GM19463 (cell line): ENCODE results near the gene ADCK2.
"Not testable (repeated sequence)": the region's sequence is repeated elsewhere in the genome, so short reads cannot be mapped to it uniquely, and the experiment has no call there.

Experiments used
- ATAC-seq: cut with Tn5 transposase; IDR thresholded peaks from one replicate; pipeline ENCODE4 v1.9.1; 2021; ENCODE audit warnings: mild to moderate bottlenecking, moderate library complexity; ENCODE audit not compliant: unreplicated experiment

Gene ADCK2, protein sequence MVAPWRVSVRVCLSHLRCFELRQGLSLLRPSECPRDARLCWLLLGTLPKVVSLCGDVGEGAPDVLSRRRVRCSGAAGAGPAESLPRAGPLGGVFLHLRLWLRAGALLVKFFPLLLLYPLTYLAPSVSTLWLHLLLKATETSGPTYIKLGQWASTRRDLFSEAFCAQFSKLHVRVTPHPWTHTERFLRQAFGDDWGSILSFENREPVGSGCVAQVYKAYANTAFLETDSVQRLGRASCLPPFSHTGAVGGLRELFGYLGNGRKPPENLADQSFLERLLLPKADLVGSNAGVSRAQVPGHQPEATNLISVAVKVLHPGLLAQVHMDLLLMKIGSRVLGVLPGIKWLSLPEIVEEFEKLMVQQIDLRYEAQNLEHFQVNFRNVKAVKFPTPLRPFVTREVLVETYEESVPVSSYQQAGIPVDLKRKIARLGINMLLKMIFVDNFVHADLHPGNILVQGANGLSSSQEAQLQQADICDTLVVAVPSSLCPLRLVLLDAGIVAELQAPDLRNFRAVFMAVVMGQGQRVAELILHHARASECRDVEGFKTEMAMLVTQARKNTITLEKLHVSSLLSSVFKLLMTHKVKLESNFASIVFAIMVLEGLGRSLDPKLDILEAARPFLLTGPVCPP

DNA sequence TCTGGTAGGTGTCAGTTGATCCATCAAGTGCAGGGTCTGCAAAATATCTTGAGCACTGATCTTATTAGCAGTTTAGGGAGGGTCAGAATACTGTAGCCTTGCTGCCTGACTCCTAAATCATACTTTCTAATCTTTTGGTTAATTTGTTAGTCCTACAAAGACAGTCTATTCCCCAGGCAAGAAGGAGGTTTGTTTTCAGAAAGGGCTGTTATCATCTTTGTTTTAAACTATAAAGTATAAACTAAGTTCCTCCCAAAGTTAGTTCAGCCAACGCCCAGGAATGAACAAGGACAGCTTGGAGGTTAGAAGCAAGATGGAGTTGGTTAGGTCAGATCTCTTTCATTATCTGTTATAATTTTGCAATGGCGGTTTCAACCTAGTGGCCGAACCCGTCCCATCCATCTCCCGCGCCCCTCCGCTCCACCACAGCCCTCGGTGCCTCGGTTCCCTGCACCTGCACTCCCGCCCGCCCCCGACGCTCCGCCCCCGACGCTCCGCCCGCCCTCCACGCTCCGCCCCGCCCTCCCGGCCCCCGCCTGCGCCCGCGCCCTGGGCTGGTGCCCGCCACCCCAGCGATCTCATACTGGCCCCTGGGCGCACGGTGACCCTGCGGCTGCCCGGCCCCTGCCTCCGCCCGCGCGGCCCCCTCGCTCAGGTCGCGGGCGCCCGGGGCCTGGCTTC lies at the start of gene ADCK2:
ADCK2 (plus strand) TSS at position 564 of the 681 bp plus-strand sequence. CDS start 386 bp downstream, outside the sequence.
- peak; percentile 58 for ATAC-seq

DNA sequence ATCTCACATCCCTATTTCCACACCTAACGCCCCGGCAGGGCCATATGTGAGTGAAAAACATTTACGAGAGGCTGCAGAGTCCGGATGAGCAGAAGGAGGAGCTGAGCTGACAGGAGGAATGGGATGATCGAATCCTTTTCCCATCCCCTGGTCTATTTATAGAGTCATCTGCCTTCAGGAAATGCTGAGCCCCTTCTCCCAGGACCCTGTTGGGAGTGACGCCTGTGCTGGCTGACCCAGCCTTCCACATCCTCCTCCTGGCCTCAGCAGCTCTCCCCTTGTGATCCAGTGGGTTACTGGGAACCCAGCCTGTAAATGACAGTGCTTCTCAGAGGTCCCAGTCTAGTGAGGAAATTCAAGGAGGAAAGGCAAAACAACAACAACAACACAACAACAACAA lies 48.8 kb upstream of the ADCK2 start:
- ATAC-seq, result no peak

DNA sequence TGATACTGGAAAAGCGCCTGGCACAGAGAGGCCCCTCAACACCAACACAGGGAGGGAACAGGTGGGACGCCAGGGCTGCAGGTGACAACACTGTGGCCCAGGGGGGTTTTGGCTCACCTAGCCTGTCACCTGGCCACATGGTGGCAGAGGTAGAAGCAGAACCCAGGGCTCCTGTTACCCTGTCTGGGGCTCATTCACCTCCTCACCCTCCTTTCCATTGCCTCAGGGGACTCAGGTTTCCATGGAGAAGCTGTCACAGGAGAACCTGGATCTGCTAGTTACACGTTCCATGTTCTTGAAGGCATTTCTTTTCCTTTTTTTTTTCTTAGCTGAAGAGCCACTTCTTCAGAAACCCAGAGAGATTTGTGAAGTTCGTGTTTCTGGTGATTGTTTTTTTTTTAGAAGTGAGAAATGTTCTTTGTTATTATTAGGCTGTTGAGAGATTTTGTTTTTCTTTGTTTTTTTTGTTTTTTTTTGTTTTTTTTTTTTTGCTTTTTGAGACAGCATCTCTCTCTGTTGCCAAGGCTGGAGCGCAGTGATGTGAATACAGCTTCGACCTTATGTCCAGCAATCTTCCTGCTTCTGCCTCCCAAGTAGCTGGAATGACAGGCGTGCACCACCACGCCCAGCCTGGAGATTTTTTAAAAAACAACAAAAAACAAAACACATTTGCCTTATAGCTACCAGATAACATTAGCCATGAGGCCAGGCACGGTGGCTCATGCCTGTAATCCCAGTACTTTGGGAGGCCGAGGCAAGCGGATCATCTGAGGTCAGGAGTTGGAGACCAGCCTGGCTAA lies 48.2 kb upstream of the ADCK2 start:
- no peak for ATAC-seq

DNA sequence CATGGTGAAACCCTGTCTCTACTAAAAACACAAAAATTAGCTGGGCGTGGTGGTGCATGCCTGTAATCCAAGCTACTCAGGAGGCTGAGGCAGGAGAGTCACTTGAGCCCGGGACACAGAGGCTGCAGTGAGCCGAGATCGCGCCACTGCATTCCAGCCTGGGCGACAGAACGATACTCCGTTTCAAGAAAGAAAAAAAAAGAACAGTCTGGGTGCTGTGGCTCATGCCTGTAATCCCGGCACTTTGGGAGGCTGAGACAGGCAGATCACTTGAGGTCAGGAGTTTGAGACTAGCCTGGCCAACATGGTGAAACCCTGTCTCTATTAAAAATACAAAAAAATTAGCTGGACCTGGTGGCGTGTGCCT lies 47.6 kb upstream of the ADCK2 start:
- ATAC-seq, result not testable (repeated sequence)

DNA sequence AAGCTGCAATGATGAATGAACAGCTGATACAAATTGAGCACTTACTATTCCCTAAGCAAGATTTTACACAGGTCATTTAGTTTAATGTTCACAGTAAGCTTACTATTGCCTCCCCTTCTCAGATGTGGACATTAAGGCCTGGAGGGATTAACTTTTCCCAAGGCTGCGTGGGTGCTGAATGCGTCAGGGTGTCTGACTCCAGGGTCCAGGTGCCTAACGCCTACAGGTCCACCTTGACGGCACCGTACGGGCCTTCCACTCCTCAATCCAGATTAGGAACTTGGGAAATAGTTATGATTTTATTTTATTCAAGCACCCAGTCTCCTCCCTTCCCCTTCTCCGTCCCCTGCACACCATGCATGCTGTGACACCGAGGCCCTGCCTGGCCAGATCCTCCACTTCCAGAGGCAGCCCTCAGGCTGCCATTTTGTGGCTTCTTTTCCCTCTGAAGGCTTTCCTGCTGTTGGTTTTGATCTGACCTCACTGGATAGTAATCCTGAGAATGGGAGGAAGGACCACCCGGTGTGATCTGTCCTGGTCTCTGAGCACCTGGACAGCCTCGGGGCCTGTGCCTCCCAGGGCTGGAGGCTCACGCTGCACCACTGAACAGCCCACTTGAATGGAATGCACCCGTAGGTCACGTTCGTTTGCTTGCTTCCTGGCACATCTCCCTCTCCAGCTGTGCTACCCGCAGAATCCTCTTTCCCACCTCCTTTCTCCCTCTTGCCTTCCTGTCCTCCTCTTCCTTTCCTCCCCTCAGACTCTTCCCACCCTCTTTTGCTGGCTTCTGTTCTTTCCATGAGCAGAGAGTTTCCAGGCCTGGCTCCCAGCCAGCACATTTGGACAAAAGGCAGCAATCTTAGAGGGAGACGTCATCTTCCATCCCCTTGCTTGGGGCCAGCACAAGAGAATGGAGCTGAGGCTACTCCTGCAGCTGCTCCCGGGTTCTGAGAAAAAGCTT lies 46.6 kb upstream of the ADCK2 start:
- ATAC-seq, result no peak

DNA sequence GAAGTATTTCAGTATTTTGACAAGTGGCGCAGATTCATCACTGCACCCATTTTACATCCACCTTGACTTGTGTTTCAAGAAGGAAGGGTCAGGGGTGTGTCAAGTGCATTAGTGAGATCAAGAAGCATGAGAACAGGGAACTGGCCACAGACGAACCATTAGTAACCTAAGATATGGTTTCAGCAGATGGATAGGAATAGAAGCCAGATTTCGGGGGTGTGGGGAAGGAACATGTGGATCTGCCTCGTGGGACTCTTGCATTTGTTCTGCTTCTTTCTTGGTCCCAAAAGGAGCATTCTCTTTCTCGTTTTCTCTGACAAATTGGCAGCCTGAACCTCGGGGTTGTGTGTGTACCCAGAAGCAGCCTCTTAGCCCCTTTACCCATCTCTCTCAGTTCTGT lies 41.7 kb upstream of the ADCK2 start:
- ATAC-seq, result no peak

DNA sequence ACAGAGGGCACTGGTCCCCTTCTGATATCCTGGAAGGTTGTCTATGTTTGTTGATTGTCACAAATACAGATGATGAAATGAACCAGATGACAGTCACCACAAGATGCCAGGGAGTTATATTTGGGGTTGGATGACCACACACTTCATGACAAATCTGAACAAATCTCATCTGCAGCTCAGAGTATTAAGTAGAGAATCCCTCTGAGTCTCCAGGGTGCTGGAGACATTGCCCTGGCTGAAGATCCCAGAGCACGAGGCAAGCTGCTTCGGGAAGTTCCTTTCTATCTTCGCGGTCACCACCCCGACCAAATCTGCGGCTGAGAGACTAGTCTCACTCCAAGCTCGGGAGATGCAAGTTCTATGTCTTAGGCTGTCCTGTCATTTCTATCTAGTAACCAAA lies 41.1 kb upstream of the ADCK2 start:
- ATAC-seq, result no peak

DNA sequence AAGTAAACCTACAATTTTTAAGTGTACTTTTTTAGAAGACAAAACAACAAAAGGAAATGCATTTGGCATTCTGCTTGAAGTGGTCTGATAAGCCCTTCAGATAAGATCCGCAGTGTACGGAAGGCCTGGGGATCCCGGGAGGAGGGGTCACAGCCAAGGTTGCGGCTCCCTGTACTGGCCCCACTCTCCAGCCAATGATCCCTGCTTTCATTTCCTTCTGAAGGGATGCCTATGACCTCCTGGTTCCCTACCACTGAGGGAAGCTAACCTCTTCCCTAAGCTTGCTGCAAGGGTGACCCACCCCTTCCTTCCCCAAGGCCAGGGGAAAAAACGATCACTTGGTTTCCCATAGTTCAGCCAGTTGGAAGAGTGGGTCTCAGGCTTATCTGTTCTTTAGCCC lies 37.4 kb upstream of the ADCK2 start:
- no peak for ATAC-seq

DNA sequence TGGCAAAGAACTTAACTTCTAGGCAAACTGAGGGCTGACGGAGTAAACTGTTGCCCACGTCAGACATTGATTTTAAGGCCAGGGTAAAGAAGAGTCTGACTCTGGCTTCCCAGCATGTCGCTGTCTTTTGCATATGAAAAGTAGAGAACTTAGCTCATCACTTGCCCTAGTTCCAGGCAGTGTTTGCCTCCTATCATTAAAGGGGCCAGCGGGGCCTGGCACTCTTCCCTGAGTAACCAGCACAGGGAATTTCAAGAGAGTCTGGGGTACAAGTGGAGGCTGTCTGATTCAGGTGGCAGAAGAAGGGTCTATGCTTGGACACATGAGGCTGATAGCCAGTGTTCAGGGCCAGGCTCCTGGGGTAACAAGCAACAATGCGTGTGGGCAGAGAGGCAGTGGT lies 36.9 kb upstream of the ADCK2 start:
- ATAC-seq, result no peak

DNA sequence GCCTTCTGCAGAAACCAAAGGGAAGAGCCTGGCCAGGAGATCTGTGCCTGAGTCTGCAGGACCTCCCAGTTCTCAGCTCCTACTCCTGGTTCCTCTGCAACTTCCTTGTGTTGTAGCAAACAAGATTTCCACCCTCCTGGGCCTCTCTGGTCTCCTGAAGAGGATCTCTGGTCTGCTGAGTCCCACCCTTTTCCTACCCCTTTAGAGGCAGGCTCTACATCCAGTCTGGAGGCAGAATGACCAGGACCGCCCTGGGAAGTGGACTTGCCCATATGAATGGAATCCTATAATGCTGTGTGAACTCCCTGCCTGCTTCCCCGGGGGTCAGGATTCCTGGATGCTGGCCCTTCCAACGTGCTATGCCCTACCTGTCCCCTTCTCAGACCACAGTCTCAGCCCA lies 35.3 kb upstream of the ADCK2 start:
- no peak for ATAC-seq

DNA sequence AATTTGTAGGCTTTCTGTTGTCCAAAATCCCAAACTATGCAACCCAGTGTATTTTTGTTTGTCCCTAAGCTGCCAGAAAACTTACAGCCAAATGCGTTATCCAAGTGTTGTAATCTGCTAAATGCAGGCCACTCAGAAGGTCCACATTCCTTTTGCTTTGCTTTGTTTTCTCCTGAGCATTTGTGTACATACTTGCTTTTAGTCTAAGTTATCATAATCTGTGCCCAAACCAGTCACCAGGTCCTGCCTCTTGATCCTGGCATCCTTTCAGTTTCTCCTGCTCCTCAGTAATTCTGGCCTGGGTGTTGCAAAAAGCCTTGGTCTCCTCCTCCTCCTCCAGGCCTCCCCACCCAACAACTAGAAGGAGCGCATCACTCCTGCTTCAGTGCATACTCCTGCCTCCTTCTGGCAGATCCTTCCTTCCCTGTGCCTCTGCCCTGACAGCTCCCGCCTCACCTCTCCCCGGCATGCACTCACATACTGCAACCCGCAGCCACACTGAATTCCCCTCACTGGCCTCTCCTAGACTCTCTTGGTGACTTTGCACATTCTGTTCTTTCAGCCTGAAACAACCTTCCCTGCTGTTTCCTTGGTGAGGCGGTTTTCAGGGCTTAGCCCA lies 34.5 kb upstream of the ADCK2 start:
- ATAC-seq, result no peak

DNA sequence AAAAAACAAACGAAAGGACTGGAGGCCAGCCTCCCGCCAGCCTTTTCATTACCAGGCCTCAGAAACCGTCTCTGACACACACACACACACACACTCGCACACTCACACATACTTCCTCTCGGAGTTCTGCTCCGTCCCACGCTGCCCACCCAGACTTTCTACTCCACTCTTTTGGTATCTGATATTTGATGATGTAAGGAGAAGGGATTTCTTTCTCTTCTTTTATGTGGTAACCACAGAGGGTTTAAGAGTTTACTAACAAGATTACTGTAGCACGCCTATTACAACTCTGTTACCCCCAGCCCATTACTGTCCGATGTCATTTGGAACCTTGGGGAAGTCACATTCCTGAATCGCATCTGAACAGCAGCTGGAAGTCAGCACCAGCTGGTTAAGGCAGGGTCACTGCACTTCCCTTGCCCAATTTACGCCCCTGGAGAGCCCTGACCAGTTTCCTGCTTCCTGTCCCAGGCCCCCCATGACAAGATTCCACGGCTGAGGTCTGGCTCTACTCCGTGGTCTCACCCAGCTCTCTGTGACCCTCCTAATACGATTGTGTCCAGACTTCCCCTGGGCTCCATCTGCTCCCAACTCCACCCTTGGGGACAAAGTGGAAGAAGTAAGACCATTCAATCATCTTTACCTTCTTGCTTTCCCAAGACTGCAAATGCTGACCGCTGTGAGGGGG lies 33.2 kb upstream of the ADCK2 start:
- ATAC-seq, result no peak

DNA sequence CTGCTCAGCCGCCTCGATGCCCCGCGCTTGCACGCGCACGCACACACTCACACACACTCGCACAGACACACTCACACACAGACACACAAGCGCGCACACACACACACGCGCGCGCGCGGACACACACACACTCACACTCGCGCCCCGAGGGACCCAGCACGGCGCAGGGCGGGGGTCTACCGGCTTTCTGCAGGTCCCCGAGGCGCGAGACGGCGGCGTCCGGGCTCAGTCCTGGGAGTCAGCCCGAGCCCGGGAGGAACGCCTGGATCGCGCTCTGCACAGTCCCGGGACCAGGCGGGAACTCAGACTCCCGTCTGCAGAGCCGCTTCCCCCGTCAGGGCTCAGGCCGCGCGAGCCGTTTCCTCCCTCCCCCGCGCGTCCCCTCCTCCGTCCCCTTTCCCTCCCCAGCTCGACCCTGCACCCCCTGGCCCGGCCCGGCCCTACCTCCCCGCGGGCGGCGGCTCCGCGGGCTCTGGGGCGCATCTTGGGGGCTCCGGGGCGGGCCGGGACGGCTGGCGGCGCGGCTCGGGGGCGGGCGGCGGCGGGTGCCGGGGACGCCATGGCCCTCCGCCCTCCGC lies 32.6 kb upstream of the ADCK2 start:
- ATAC-seq, result no peak

DNA sequence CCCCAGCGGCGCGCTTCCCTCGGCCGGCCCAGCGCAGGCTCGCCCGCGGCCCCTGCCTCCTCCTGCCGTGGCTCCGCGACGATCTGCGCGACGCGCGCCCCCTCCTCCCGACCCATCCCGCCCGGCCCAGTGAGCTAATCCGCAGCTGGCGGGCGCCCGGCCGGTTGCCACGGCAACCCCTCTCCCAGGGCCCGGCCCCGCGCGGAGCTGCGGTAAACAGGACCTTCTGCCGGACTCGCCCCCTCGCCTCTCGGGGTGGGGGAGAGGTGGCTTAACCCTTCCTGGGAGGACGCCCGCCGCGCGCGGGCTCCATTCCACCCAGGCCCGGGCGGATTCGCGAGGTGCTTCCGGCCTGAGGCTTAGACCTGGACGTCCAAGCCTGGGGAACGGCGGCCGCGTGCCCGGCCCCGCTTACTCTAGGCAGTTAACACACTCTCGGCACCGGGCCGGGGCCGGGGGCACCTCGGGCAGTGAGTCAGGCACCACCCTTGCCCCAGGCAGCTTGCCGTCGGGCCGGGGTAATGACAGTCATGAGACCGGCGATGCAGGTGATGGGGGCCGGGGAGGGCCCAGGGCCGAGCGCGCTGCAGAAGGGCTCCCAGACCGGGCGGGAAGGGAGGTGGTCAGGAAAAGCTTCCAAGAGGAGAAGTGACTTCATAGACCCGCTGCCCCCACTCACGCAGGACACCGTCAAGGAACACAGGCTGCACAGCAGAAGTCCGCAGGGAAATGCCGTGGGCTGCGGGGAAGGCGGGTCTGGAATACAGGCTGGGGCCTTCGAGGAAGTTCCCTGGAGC lies 31.8 kb upstream of the ADCK2 start, which contains the start of gene DENND2A:
DENND2A (minus strand) TSS at position 87 of the 797 bp plus-strand sequence. CDS start 38,416 bp downstream, outside the sequence.
- ATAC-seq, result no peak

DNA sequence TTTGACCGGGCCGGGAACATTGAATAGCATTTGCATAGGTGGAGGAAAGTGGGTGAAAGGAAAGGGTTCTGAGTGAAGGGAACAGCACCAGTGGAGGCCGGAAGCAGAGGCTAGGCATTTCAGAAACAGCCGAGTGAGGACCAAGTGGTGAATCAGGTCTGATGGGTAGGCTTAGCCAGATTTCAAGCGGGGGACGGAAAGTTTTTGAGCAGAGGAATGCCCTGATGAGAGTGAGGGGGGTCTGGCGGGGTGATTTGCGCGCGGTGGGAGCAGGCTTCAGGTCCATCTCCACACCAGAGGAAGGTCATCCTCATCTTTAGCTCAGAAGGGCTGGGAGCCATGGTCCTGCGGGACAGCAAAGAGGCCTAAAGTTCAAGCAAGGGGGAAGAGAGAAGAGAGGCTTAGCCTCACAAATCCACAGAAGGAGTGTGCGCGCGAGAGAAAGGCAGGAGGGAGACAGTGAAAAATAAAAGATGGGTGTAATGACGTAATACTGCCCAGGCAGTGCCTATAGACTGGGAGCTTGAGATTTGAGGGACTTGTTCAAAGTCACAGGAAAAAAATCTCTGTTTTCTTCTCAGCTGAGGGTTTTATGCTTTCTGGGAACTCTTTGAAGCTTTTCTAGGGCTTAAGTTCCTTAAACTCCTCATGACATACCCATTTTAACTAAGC lies 31.1 kb upstream of the ADCK2 start:
- ATAC-seq, result no peak

DNA sequence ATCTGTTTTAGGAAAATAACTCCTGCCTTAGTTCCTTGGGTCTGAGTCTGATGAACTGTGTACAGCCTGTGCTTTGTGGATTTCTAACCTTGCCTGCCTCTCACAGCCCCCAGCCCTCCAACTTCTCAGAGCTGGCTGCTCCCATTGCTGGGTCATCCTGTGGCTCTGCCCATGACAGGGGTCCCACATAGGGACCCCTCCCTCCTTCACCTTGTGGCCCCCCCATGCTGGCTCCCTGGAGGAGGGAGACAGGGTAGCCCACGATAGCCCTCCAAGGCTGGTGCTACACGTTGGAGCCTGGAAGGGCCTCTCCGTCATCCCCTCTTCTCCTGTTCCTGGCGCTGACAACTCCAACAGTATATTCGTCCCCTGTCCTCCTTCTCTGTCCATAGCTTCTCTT lies 29.3 kb upstream of the ADCK2 start:
- no peak for ATAC-seq

DNA sequence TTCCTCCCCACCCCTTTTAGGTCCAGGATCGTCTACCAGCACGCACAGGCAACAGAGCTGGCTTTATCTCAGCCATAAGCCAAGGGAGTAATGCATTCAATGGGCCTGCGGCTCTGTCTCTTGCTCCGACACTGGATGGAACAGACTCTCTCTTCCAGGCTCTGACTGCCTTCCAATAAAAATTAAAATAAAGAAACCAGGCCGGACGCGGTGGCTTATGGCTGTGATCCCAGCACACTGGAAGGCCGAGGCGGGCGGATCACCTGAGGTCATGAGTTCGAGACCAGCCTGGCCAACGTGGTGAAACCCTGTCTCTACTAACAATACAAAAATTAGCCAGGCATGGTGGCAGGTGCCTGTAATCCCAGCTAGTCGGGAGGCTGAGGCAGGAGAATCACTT lies 28.0 kb upstream of the ADCK2 start:
- not testable (repeated sequence) for ATAC-seq
